K562 (cell line): ENCODE results near the gene DHDH. TPM values are rescaled to one million over a fixed set of nuclear protein-coding genes. Genes with fewer than 3 reads are reported as not detected.
A peak's percentile ranks its signal among the peaks of the same experiment; 100 is the strongest.

Experiments
- ATAC-seq: fragments of 200-7000 bp; cut with Tn5 transposase; 3 replicates; pipeline ENCODE4 v1.9.1; 2020; ENCODE audit warnings: moderate library complexity
- BruUV-seq: library from RNA; stranded (reverse); fragments of 400-500 nt; replicated peaks from 2 replicates; lab custom pipeline; 2021; lab: Mats Ljungman, UMichigan
- CTCF ChIA-PET: fragments of 300-600 bp; formaldehyde crosslinking; extraction: SDS; loops from one replicate; lab custom pipeline; 2021; ENCODE audit warnings: low intra/inter-chr PET ratio; lab: Yijun Ruan, JAX
- POLR2A ChIA-PET: fragments of 300-600, 350-650 bp; sonication (Branson Sonifier 250); formaldehyde crosslinking; extraction: SDS; loops from one replicate; lab custom pipeline; 2021; ENCODE audit warnings: antibody characterized with exemption, inconsistent platforms; lab: Yijun Ruan, JAX
- DNase-seq, 4 experiments: peaks; one replicate each; pipeline versions ENCODE4 v3.0.0 to v3.0.0-alpha.2; 2011 to 2018; ENCODE audit warnings: low spot score in 3 of 4, mixed read lengths in 3 of 4; ENCODE audit errors: extremely low read depth in 1 of 4
- FAIRE-seq: peaks from 2 replicates; lab custom pipeline; 2011; peaks lifted over from hg19 to GRCh38; lab: Jason Lieb, UNC
- H2AFZ ChIP-seq: 2 replicates; pipeline ENCODE4 v1.6.0; 2011; ENCODE audit warnings: low read depth, low read length, control low read depth, inconsistent platforms
- H3K27ac ChIP-seq: fragments of 200-600 bp; 3 replicates; pipeline ENCODE4 v1.8.0; 2011; ENCODE audit warnings: low read depth, mild to moderate bottlenecking, control low read depth, inconsistent platforms, low read length, moderate library complexity, mixed read lengths; ENCODE audit errors: extremely low read depth
- H3K27me3 ChIP-seq, 2 experiments: fragments of 300-600 bp in 1 of 2; 2 replicates in 1 of 2; 3 replicates in 1 of 2; pipeline versions ENCODE4 v1.6.0 to v1.8.0; 2011; ENCODE audit warnings: inconsistent platforms in 2 of 2, low read length in 2 of 2, mild to moderate bottlenecking in 1 of 2, mixed read lengths in 1 of 2, moderate library complexity in 1 of 2; ENCODE audit not compliant: control insufficient read depth in 2 of 2, insufficient read depth in 2 of 2
- H3K36me3 ChIP-seq: fragments of 300-600 bp; 3 replicates; pipeline ENCODE4 v1.8.0; 2011; ENCODE audit warnings: mild to moderate bottlenecking, low read length, inconsistent platforms; ENCODE audit not compliant: control insufficient read depth, insufficient read depth
- H3K4me1 ChIP-seq, 2 experiments: fragments of 200-600 bp in 1 of 2; replicated peaks in 1 of 2; 2 replicates in 1 of 2; 3 replicates in 1 of 2; pipeline versions ENCODE4 v1.5.1 to v1.8.0; 2011; ENCODE audit warnings: inconsistent platforms in 2 of 2, low read length in 2 of 2, mild to moderate bottlenecking in 1 of 2, mixed read lengths in 1 of 2, moderate library complexity in 1 of 2; ENCODE audit not compliant: control insufficient read depth in 2 of 2, insufficient read depth in 2 of 2
- H3K4me2 ChIP-seq: 2 replicates; pipeline ENCODE4 v1.6.1; 2011; ENCODE audit warnings: low read length, control low read depth, inconsistent platforms, mixed read lengths; ENCODE audit not compliant: insufficient read depth
- H3K4me3 ChIP-seq: fragments of 200-600 bp; sonication (generic), shearing (Covaris generic); 2 replicates; pipeline ENCODE4 v1.5.1; 2016; ENCODE audit warnings: control low read depth, inconsistent platforms
- H3K79me2 ChIP-seq: fragments of 200-600 bp; 3 replicates; pipeline ENCODE4 v1.8.0; 2011; ENCODE audit warnings: low read length, inconsistent platforms; ENCODE audit not compliant: control insufficient read depth, insufficient read depth
- H3K9ac ChIP-seq, 2 experiments: 2 replicates each; pipeline versions ENCODE4 v1.6.0 to v1.6.1; 2011; ENCODE audit warnings: low read depth in 2 of 2, low read length in 2 of 2, control low read depth in 1 of 2, inconsistent platforms in 1 of 2, mild to moderate bottlenecking in 1 of 2, mixed read lengths in 1 of 2; ENCODE audit not compliant: insufficient read depth in 1 of 2
- H3K9me1 ChIP-seq: one replicate; pipeline ENCODE4 v1.6.0; 2011; ENCODE audit warnings: inconsistent platforms, mild to moderate bottlenecking, low read length, moderate library complexity; ENCODE audit not compliant: control insufficient read depth, insufficient read depth
- H3K9me3 ChIP-seq: replicated peaks from 2 replicates; pipeline ENCODE4 v1.5.1; 2011; ENCODE audit warnings: low read depth, low read length, inconsistent platforms; ENCODE audit not compliant: control insufficient read depth, insufficient read depth
- H4K20me1 ChIP-seq: replicated peaks from 2 replicates; pipeline ENCODE4 v1.6.1; 2011; ENCODE audit warnings: low read length, inconsistent platforms, mixed read lengths; ENCODE audit not compliant: control insufficient read depth, insufficient read depth
- ARNT ChIP-seq, 2 experiments: fragments of 450-650 bp; IDR thresholded peaks; 2 replicates each; pipeline ENCODE4 v1.6.1; 2016; ENCODE audit warnings: mild to moderate bottlenecking in 1 of 2
- C11orf30 ChIP-seq: fragments of 450-650 bp; IDR thresholded peaks from 2 replicates; pipeline ENCODE4 v1.6.1; 2016; ENCODE audit warnings: low read depth, mild to moderate bottlenecking
- CHD2 ChIP-seq: IDR thresholded peaks from 2 replicates; pipeline ENCODE4 v1.6.1; 2011; ENCODE audit warnings: low read depth, low read length
- ZNF134 ChIP-seq: fragments of 250-450 bp; sonication (Bioruptor Pico); conservative IDR thresholded peaks from 2 replicates; pipeline ENCODE4 v1.4.0; 2020
- ZNF239 ChIP-seq: fragments of 250-450 bp; sonication (Bioruptor Pico); IDR thresholded peaks from 2 replicates; pipeline ENCODE4 v1.4.0; 2020; ENCODE audit warnings: mild to moderate bottlenecking
- ZNF316 ChIP-seq: fragments of 450-650 bp; IDR thresholded peaks from 2 replicates; pipeline ENCODE4 v1.6.1; 2016
- WGBS: fragments of 100-300 bp; shearing (Covaris generic); methylation state at CpG from one replicate; pipeline ENCODE4 v1.1.6; 2016; ENCODE audit warnings: low coverage, mixed read lengths; ENCODE audit not compliant: insufficient coverage; ENCODE audit errors: missing lambda C conversion rate; 5-methylcytosine and 5-hydroxymethylcytosine counted together
- in situ Hi-C: fragments of 300-500 bp; cut with MboI; formaldehyde crosslinking; loops from 4 replicates; pipeline ENCODE4 v1.15.0; 2018; ENCODE audit warnings: inconsistent platforms, mixed read lengths
- intact Hi-C: fragments of 100-400 bp; cut with micrococcal nuclease; formaldehyde crosslinking; loops from 2 replicates; pipeline ENCODE4 v1.14.2; 2022
- polyA plus RNA-seq, 8 experiments: library from polyadenylated mRNA; depleted of rRNA in 4 of 8; stranded (reverse) in 5 of 8; unstranded in 3 of 8; fragments of >200 nt; fragmentation: Nextera tagmentation in 2 of 8; fragmentation: Illumina TruSeq in 1 of 8; extraction: Ambion mirVana in 2 of 8; extraction: Trizol in 1 of 8; gene quantifications; 2 replicates each; pipeline versions ENCODE4 v1.2.1 to v1.2.3, GENCODE V29; 2011 to 2014; ENCODE audit warnings: inconsistent platforms in 1 of 8, missing spikeins in 1 of 8
- total RNA-seq, 7 experiments: library from RNA; depleted of rRNA in 6 of 7; stranded (reverse); fragments of >200 nt in 6 of 7; fragmentation: Illumina TruSeq in 2 of 7; extraction: Trizol in 2 of 7; gene quantifications; 2 replicates each; pipeline versions ENCODE4 v1.2.1 to v1.2.3, GENCODE V29; 2011 to 2021; ENCODE audit warnings: low replicate concordance in 1 of 7
- TF ChIP-seq, protein P1 (sequence below), 2 experiments: fragments of 450-650 bp in 1 of 2; IDR thresholded peaks; 2 replicates each; pipeline ENCODE4 v1.6.1; 2011 to 2017; ENCODE audit warnings: low read depth in 2 of 2, antibody characterized with exemption in 1 of 2, borderline replicate concordance in 1 of 2, low read length in 1 of 2, mild to moderate bottlenecking in 1 of 2, mixed read lengths in 1 of 2; ENCODE audit not compliant: control insufficient read depth in 1 of 2

DHDH gene
- total and polyA plus RNA-seq, 9 of the 15 experiments (the other 6 are each of a cell fraction or from before 2014, with no cell fraction given) = 0.37 to 1.9 (median 0.87) TPM

DNA sequence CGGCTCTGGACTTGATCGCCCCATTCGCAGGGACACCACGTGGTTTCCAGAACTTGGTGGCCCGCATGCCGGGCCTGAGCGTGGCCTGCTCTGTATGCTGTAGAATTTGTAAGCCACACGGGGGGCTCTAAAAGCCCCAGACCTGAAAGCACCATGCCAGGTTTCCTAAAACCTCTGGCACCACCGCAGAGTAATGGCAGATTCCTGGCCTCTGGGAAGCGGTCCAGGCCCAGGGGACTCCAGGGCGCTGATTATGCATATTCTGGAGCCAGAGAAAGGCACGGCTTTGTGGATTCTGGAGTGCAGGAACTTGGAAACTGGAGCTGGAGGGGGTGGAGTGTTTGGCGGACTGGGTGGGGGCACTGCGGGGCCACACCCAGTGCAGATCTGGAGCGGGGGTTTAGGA is 35.3 kb downstream of the DHDH start:
- Histone ChIP-seq H3K9me1 (no peaks in the 10 kb centered on the region), H3K27me3 (no peaks in the 10 kb centered on the region), H3K9me3 (no peaks in the 10 kb centered on the region), H3K4me3 (no peak overlapping the region), H2AFZ (no peak overlapping the region), H3K9ac (no peak overlapping the region), H3K27ac (no peak overlapping the region), H4K20me1 (peaks cover 21% of the 10 kb centered on the region), H3K79me2 (peaks cover 37% of the 10 kb centered on the region), H3K4me2 (no peak overlapping the region), H3K36me3 (peaks cover 65% of the 10 kb centered on the region), H3K4me1 (peaks cover 32 to 44% of the 10 kb centered on the region in 2 experiments)
- WGBS = 95% methylated on average over 10 of the region's 15 CpGs
- BruUV-seq = no TSS peak
- intact Hi-C loops (loop anchor here (5.0 kb wide), 1 partner anchor 37 kb away; the partner anchor contains the start of gene DHDH), in situ Hi-C loops (loop anchor here (10.0 kb wide), 1 partner anchor 94 kb away; the partner anchor contains the start of gene PPP1R15A)
- ChIA-PET POLR2A (interaction anchor here (0.6 to 14.5 kb wide), 15 partner anchors 9 to 520 kb away, joined by 3 to 439 read pairs (median 11); partner anchors contain the start of genes BAX, DHDH, GYS1 and NUCB1), CTCF (interaction anchor here (0.6 kb wide), 1 partner anchor 13 kb away, joined by 6 read pairs; no protein-coding TSS in a partner anchor)
- ATAC-seq (no peak), DNase-seq (peak in 1 of 4 experiments; percentile 22), FAIRE-seq (no peak)
- TF ChIP-seq ZNF316 (peak; percentile 34; the same call in 1 of the 2 replicates), ARNT (IDR thresholded peaks at IDR 0.05) (no peak), CHD2 (peak; percentile 16), ZNF134 (no peak), ZNF239 (CRISPR knock-in tag) (no peak), C11orf30 (peak; percentile 28; the same call in 1 of the 2 replicates)
- TF ChIP-seq, protein P1, sequence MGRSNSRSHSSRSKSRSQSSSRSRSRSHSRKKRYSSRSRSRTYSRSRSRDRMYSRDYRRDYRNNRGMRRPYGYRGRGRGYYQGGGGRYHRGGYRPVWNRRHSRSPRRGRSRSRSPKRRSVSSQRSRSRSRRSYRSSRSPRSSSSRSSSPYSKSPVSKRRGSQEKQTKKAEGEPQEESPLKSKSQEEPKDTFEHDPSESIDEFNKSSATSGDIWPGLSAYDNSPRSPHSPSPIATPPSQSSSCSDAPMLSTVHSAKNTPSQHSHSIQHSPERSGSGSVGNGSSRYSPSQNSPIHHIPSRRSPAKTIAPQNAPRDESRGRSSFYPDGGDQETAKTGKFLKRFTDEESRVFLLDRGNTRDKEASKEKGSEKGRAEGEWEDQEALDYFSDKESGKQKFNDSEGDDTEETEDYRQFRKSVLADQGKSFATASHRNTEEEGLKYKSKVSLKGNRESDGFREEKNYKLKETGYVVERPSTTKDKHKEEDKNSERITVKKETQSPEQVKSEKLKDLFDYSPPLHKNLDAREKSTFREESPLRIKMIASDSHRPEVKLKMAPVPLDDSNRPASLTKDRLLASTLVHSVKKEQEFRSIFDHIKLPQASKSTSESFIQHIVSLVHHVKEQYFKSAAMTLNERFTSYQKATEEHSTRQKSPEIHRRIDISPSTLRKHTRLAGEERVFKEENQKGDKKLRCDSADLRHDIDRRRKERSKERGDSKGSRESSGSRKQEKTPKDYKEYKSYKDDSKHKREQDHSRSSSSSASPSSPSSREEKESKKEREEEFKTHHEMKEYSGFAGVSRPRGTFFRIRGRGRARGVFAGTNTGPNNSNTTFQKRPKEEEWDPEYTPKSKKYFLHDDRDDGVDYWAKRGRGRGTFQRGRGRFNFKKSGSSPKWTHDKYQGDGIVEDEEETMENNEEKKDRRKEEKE (IDR thresholded peaks at IDR 0.05; ENCODE audit: borderline replicate concordance in 1 of 2, control insufficient read depth in 1 of 2, low read depth in 2 of 2, low read length in 1 of 2) = 0 out of 4 replicates have a peak, but pooled peaks of 1 of the 2 experiments have one; percentile 9
